ENCODE measurements around the gene KIFC3. TPM values are rescaled to one million over a fixed set of nuclear protein-coding genes. Genes with fewer than 3 reads are reported as not detected.

KIFC3 gene
- total and polyA plus RNA-seq, 2 of the 13 experiments (the other 11 are each of a cell fraction or from before 2014, with no cell fraction given) = 42.1 to 45.3 TPM

DNA sequence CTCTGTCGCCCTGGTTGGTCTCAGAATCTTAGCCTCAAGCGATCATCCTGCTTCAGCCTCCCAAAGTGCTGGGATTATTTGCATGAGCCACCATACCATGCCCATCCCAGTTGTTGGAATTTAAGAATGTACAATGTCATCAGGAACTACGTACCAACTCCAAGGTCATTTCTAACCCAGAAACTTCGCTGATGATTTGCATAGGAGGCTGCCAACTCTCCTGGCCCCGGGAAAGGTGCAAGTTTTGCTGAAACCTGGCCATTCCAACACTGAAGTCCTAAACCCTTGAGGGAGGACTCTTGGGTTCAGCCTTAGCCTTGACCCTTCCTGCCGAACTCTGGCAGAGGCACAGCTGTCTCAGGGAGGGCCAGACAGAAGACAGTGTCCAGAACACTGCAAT is 2.9 kb upstream of the KIFC3 start (continued):
- TF ChIP-seq, protein P1, sequence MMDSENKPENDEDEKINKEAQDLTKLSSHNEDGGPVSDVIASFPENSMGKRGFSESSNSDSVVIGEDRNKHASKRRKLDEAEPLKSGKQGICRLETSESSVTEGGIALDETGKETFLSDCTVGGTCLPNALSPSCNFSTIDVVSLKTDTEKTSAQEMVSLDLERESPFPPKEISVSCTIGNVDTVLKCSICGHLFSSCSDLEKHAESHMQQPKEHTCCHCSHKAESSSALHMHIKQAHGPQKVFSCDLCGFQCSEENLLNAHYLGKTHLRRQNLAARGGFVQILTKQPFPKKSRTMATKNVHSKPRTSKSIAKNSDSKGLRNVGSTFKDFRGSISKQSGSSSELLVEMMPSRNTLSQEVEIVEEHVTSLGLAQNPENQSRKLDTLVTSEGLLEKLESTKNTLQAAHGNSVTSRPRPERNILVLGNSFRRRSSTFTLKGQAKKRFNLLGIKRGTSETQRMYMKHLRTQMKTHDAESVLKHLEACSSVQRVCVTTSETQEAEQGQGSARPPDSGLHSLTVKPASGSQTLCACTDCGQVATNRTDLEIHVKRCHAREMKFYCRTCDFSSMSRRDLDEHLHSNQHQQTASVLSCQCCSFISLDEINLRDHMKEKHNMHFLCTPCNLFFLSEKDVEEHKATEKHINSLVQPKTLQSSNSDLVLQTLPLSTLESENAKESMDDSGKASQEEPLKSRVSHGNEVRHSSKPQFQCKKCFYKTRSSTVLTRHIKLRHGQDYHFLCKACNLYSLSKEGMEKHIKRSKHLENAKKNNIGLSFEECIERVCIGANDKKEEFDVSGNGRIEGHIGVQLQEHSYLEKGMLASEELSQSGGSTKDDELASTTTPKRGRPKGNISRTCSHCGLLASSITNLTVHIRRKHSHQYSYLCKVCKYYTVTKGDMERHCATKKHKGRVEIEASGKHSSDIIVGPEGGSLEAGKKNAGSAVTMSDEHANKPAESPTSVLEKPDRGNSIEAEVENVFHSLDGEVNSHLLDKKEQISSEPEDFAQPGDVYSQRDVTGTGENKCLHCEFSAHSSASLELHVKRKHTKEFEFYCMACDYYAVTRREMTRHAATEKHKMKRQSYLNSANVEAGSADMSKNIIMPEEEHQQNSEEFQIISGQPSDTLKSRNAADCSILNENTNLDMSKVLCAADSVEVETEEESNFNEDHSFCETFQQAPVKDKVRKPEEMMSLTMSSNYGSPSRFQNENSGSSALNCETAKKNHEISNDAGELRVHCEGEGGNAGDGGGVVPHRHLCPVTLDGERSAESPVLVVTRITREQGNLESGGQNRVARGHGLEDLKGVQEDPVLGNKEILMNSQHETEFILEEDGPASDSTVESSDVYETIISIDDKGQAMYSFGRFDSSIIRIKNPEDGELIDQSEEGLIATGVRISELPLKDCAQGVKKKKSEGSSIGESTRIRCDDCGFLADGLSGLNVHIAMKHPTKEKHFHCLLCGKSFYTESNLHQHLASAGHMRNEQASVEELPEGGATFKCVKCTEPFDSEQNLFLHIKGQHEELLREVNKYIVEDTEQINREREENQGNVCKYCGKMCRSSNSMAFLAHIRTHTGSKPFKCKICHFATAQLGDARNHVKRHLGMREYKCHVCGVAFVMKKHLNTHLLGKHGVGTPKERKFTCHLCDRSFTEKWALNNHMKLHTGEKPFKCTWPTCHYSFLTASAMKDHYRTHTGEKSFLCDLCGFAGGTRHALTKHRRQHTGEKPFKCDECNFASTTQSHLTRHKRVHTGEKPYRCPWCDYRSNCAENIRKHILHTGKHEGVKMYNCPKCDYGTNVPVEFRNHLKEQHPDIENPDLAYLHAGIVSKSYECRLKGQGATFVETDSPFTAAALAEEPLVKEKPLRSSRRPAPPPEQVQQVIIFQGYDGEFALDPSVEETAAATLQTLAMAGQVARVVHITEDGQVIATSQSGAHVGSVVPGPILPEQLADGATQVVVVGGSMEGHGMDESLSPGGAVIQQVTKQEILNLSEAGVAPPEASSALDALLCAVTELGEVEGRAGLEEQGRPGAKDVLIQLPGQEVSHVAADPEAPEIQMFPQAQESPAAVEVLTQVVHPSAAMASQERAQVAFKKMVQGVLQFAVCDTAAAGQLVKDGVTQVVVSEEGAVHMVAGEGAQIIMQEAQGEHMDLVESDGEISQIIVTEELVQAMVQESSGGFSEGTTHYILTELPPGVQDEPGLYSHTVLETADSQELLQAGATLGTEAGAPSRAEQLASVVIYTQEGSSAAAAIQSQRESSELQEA (CRISPR knock-in tag; IDR thresholded peaks at IDR 0.05; ENCODE audit: not compliant biosample characterization) = no peak

GRCh38 chr16:57804111-57804837 is 2.0 kb upstream of the KIFC3 start:
- Histone ChIP-seq H4K20me1 (ENCODE audit: insufficient read depth, low read length) (no peaks in the 10 kb centered on the region), H3K4me2 (ENCODE audit: low read depth, low read length) (0 out of 2 replicates have a peak overlapping the region, but pooled peaks have one; percentile 10), H3K4me3 (replicated peaks in 1 of 3; ENCODE audit: insufficient read depth in 1 of 3, low read depth in 2 of 3, low read length in 3 of 3) (no peak overlapping the region), H3K36me3 (replicated peaks in 1 of 2; ENCODE audit: control insufficient read depth in 1 of 2, insufficient read depth in 2 of 2, low read length in 2 of 2) (no peaks in the 10 kb centered on the region), H3K27ac (ENCODE audit: extremely low read length, insufficient read depth, low read length) (no peak overlapping the region), H3K27me3 (ENCODE audit: control insufficient read depth in 1 of 2, insufficient read depth in 2 of 2, low read length in 2 of 2) (no peaks in the 10 kb centered on the region), H3K79me2 (ENCODE audit: insufficient read depth, low read length) (peaks cover 18% of the 10 kb centered on the region), H3K9ac (ENCODE audit: insufficient read depth, low read depth, low read length) (no peak overlapping the region), H3K4me1 (ENCODE audit: insufficient read depth, low read length) (peaks cover 88% of the 10 kb centered on the region), H2AFZ (ENCODE audit: low read length) (no peak overlapping the region), H3K9me3 (ENCODE audit: low read length) (no peaks in the 10 kb centered on the region)
- intact Hi-C loops (cut with micrococcal nuclease; ENCODE audit: unreplicated experiment) (no loop called here), in situ Hi-C loops (cut with HindIII; ENCODE audit: extremely low pct_ligation_motif_present, low pct_unique_long_range_greater_than_20kb) (no loop called here)
- no peak for ATAC-seq
- CTCF ChIA-PET (ENCODE audit: low intra/inter-chr PET ratio, low total read pairs) = no interaction called here
- peak; percentile 28 for FAIRE-seq
- DNase-seq (ENCODE audit: low spot score) = no peak
- no TSS peak for BruUV-seq (replicated peaks)
- POLR2A ChIA-PET = interaction anchor here (0.7 to 12.4 kb wide), 9 partner anchors 17 to 421 kb away, joined by 3 to 141 read pairs (median 9); partner anchors contain the start of gene KATNB1
- 69% methylated on average over 5 of the region's 5 CpGs for WGBS (ENCODE audit: low lambda C conversion rate)
- TF ChIP-seq, protein P2, sequence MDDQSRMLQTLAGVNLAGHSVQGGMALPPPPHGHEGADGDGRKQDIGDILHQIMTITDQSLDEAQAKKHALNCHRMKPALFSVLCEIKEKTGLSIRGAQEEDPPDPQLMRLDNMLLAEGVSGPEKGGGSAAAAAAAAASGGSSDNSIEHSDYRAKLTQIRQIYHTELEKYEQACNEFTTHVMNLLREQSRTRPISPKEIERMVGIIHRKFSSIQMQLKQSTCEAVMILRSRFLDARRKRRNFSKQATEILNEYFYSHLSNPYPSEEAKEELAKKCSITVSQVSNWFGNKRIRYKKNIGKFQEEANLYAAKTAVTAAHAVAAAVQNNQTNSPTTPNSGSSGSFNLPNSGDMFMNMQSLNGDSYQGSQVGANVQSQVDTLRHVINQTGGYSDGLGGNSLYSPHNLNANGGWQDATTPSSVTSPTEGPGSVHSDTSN (CRISPR knock-in tag; IDR thresholded peaks at IDR 0.05; ENCODE audit: borderline replicate concordance) = no peak
- no peak for TF ChIP-seq PAF1 (CRISPR knock-in tag; IDR thresholded peaks at IDR 0.05)
- TF ChIP-seq ZBTB39 (CRISPR knock-in tag; IDR thresholded peaks at IDR 0.05) = no peak
- peak; percentile 66 for TF ChIP-seq CEBPG (CRISPR knock-in tag; IDR thresholded peaks at IDR 0.05)
- TF ChIP-seq, protein P3, sequence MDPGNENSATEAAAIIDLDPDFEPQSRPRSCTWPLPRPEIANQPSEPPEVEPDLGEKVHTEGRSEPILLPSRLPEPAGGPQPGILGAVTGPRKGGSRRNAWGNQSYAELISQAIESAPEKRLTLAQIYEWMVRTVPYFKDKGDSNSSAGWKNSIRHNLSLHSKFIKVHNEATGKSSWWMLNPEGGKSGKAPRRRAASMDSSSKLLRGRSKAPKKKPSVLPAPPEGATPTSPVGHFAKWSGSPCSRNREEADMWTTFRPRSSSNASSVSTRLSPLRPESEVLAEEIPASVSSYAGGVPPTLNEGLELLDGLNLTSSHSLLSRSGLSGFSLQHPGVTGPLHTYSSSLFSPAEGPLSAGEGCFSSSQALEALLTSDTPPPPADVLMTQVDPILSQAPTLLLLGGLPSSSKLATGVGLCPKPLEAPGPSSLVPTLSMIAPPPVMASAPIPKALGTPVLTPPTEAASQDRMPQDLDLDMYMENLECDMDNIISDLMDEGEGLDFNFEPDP (CRISPR knock-in tag; conservative IDR thresholded peaks at IDR 0.05) = no peak
- TF ChIP-seq PCBP2 (optimal IDR thresholded peaks at IDR 0.05; ENCODE audit: low read depth, low read length, poor library complexity, severe bottlenecking) = no peak
- no peak for TF ChIP-seq SMC3 (IDR thresholded peaks at IDR 0.05; ENCODE audit: low read length)

All from HepG2 (cell line).